HepG2 (cell line): ENCODE measurements around the gene PSMD6. TPM values are rescaled to one million over a fixed set of nuclear protein-coding genes. Genes with fewer than 3 reads are reported as not detected.

Experiments used
- ATAC-seq: fragments of 200-7000 bp; cut with Tn5 transposase; 3 replicates; pipeline ENCODE4 v1.9.1; 2020; ENCODE audit warnings: mild to moderate bottlenecking, moderate library complexity
- BruUV-seq: library from RNA; stranded (reverse); fragments of 400-500 nt; replicated peaks from 2 replicates; lab custom pipeline; 2021; lab: Mats Ljungman, UMichigan
- CTCF ChIA-PET: fragments of 300-600 bp; formaldehyde crosslinking; extraction: SDS; loops from one replicate; lab custom pipeline; 2021; ENCODE audit warnings: low total read pairs, inconsistent platforms, low intra/inter-chr PET ratio; lab: Yijun Ruan, JAX
- POLR2A ChIA-PET: fragments of 350-600 bp; sonication (Branson Sonifier 250); formaldehyde crosslinking; loops from one replicate; lab custom pipeline; 2020; ENCODE audit warnings: antibody characterized with exemption, inconsistent platforms; lab: Yijun Ruan, JAX
- DNase-seq: peaks from one replicate; pipeline ENCODE4 v3.0.0-alpha.2; 2015; ENCODE audit warnings: low spot score
- FAIRE-seq: peaks from 3 replicates; lab custom pipeline; 2011; peaks lifted over from hg19 to GRCh38; lab: Jason Lieb, UNC
- H2AFZ ChIP-seq: one replicate; pipeline ENCODE4 v1.6.1; 2011; ENCODE audit warnings: low read length, inconsistent platforms
- H3K27ac ChIP-seq: fragments of 300-600 bp; 3 replicates; pipeline ENCODE4 v1.8.0; 2011; ENCODE audit warnings: mixed run types, mild to moderate bottlenecking, mixed read lengths, low read length, inconsistent platforms; ENCODE audit not compliant: insufficient read depth; ENCODE audit errors: extremely low read length
- H3K27me3 ChIP-seq, 2 experiments: fragments of 200-600 bp in 1 of 2; 2 replicates in 1 of 2; 3 replicates in 1 of 2; pipeline versions ENCODE4 v1.6.0 to v1.8.0; 2011; ENCODE audit warnings: low read length in 2 of 2, mild to moderate bottlenecking in 2 of 2, moderate library complexity in 2 of 2, inconsistent platforms in 1 of 2; ENCODE audit not compliant: insufficient read depth in 2 of 2, control insufficient read depth in 1 of 2
- H3K36me3 ChIP-seq, 2 experiments: fragments of 200-600 bp in 1 of 2; replicated peaks in 1 of 2; 2 replicates in 1 of 2; 3 replicates in 1 of 2; pipeline versions ENCODE4 v1.5.1 to v1.8.0; 2011; ENCODE audit warnings: low read length in 2 of 2, inconsistent platforms in 1 of 2; ENCODE audit not compliant: insufficient read depth in 2 of 2, control insufficient read depth in 1 of 2
- H3K4me1 ChIP-seq: 2 replicates; pipeline ENCODE4 v1.5.1; 2012; ENCODE audit warnings: low read length, inconsistent platforms; ENCODE audit not compliant: insufficient read depth
- H3K4me2 ChIP-seq: 2 replicates; pipeline ENCODE4 v1.6.0; 2011; ENCODE audit warnings: low read depth, low read length, inconsistent platforms
- H3K4me3 ChIP-seq, 3 experiments: fragments of 200-600 bp in 1 of 3; sonication (generic), shearing (Covaris generic) in 1 of 3; replicated peaks in 1 of 3; 2 replicates each; pipeline ENCODE4 v1.5.1; 2011 to 2016; ENCODE audit warnings: low read length in 3 of 3, inconsistent platforms in 2 of 3, low read depth in 2 of 3, mild to moderate bottlenecking in 2 of 3, control low read depth in 1 of 3, mixed read lengths in 1 of 3; ENCODE audit not compliant: insufficient read depth in 1 of 3
- H3K79me2 ChIP-seq: one replicate; pipeline ENCODE4 v1.6.1; 2011; ENCODE audit warnings: low read length, inconsistent platforms; ENCODE audit not compliant: insufficient read depth
- H3K9ac ChIP-seq: 2 replicates; pipeline ENCODE4 v1.6.0; 2011; ENCODE audit warnings: mild to moderate bottlenecking, low read depth, low read length, inconsistent platforms; ENCODE audit not compliant: insufficient read depth
- H3K9me3 ChIP-seq: 2 replicates; pipeline ENCODE4 v1.5.1; 2012; ENCODE audit warnings: mild to moderate bottlenecking, low read length
- H4K20me1 ChIP-seq: 2 replicates; pipeline ENCODE4 v1.6.0; 2011; ENCODE audit warnings: inconsistent platforms, mild to moderate bottlenecking, low read length, moderate library complexity; ENCODE audit not compliant: insufficient read depth
- ARID3A ChIP-seq: IDR thresholded peaks from 2 replicates; pipeline ENCODE4 v1.6.1; 2012; ENCODE audit warnings: low read depth, low read length, improper control_type of control experiment
- ATF1 ChIP-seq: IDR thresholded peaks from 2 replicates; pipeline ENCODE4 v1.6.1; 2016; ENCODE audit warnings: mild to moderate bottlenecking, control low read depth
- CBX2 ChIP-seq, 2 experiments: fragments of 200-600 bp in 1 of 2; sonication (generic); formaldehyde crosslinking in 1 of 2; IDR thresholded peaks; 2 replicates each; pipeline versions ENCODE4 v1.7.0 to v1.8.1; 2018 to 2022; ENCODE audit warnings: low read depth in 2 of 2, low read length in 1 of 2, mild to moderate bottlenecking in 1 of 2, missing genetic modification reagents in 1 of 2
- CTCF ChIP-seq: sonication (generic); formaldehyde crosslinking; IDR thresholded peaks from 2 replicates; pipeline ENCODE4 v1.5.0; 2020; ENCODE audit warnings: mild to moderate bottlenecking, missing genetic modification reagents, moderate library complexity
- E2F2 ChIP-seq: sonication (generic); formaldehyde crosslinking; IDR thresholded peaks from 2 replicates; pipeline ENCODE4 v1.4.0; 2020; ENCODE audit warnings: missing genetic modification reagents, borderline replicate concordance
- FOXA3 ChIP-seq: IDR thresholded peaks from 2 replicates; pipeline ENCODE4 v1.6.1; 2016; ENCODE audit warnings: missing genetic modification reagents, missing compliant biosample characterization
- HMG20B ChIP-seq: conservative IDR thresholded peaks from 2 replicates; pipeline ENCODE4 v1.6.1; 2016; ENCODE audit warnings: missing genetic modification reagents, missing compliant biosample characterization
- HOXA3 ChIP-seq: sonication (generic); formaldehyde crosslinking; IDR thresholded peaks from 2 replicates; pipeline ENCODE4 v1.5.0; 2020; ENCODE audit warnings: missing genetic modification reagents
- NFRKB ChIP-seq: fragments of 450-650 bp; IDR thresholded peaks from 2 replicates; pipeline ENCODE4 v1.6.1; 2017
- RAD21 ChIP-seq: fragments of 450-650 bp; formaldehyde crosslinking; IDR thresholded peaks from 2 replicates; pipeline ENCODE4 v1.5.0; 2020; ENCODE audit warnings: mild to moderate bottlenecking
- SIN3A ChIP-seq: IDR thresholded peaks from 2 replicates; pipeline ENCODE4 v1.6.1; 2011; ENCODE audit warnings: low read depth, mild to moderate bottlenecking, control low read depth, low read length, borderline replicate concordance
- SMC3 ChIP-seq: IDR thresholded peaks from 2 replicates; pipeline ENCODE4 v1.6.1; 2011; ENCODE audit warnings: low read length, improper control_type of control experiment
- STAG1 ChIP-seq: sonication (generic); formaldehyde crosslinking; IDR thresholded peaks from 2 replicates; pipeline ENCODE4 v1.4.0; 2020; ENCODE audit warnings: missing genetic modification reagents
- TBP ChIP-seq: sonication (generic); formaldehyde crosslinking; IDR thresholded peaks from 2 replicates; pipeline ENCODE4 v1.5.0; 2020; ENCODE audit warnings: missing genetic modification reagents
- ZNF773 ChIP-seq: sonication (generic); formaldehyde crosslinking; IDR thresholded peaks from 2 replicates; pipeline ENCODE4 v1.4.0; 2020; ENCODE audit warnings: missing genetic modification reagents, borderline replicate concordance
- WGBS: methylation state at CpG from one replicate; pipeline ENCODE4 v1.1.6; 2017; ENCODE audit warnings: low lambda C conversion rate; 5-methylcytosine and 5-hydroxymethylcytosine counted together
- in situ Hi-C: cut with HindIII; loops from 2 replicates; pipeline ENCODE4 v1.10.0; 2017; ENCODE audit warnings: low pct_unique_long_range_greater_than_20kb; ENCODE audit not compliant: extremely low pct_ligation_motif_present
- intact Hi-C: fragments of 100-400 bp; cut with micrococcal nuclease; formaldehyde crosslinking; loops from one replicate; pipeline ENCODE4 v1.10.0; 2022; ENCODE audit not compliant: unreplicated experiment
- polyA plus RNA-seq, 8 experiments: library from polyadenylated mRNA; depleted of rRNA in 3 of 8; stranded (reverse) in 7 of 8; unstranded in 1 of 8; fragments of >200 nt; fragmentation: Illumina TruSeq in 4 of 8; extraction: Trizol in 4 of 8; gene quantifications; 2 replicates each; pipeline versions ENCODE4 v1.2.1 to v1.2.3, GENCODE V29; 2011 to 2016; ENCODE audit warnings: low read depth in 4 of 8, missing spikeins in 1 of 8, mixed read lengths in 1 of 8; ENCODE audit not compliant: insufficient read depth in 1 of 8
- total RNA-seq, 5 experiments: library from RNA; depleted of rRNA; stranded (reverse); fragments of >200 nt; fragmentation: Illumina TruSeq; extraction: Trizol; gene quantifications; 2 replicates each; pipeline ENCODE4 v1.2.3, GENCODE V29; 2016; ENCODE audit warnings: low read depth in 1 of 5

The PSMD6 gene
- total and polyA plus RNA-seq, 2 of the 13 experiments (the other 11 are each of a cell fraction or from before 2014, with no cell fraction given): 36.8 to 117 TPM

GRCh38 chr3:63963496-63963895, 59.8 kb downstream of the PSMD6 start:
- peaks cover 7% of the 10 kb centered on the region for H3K79me2 ChIP-seq

GRCh38 chr3:63961891-63962290, 61.4 kb downstream of the PSMD6 start:
- H3K4me1 ChIP-seq: peaks cover 11% of the 10 kb centered on the region
- intact Hi-C loops (loop anchor here (1.0 to 5.0 kb wide), 3 partner anchors 31 to 60 kb away; partner anchors contain the start of genes PSMD6 and SCAANT1), in situ Hi-C loops (loop anchor here (5.0 kb wide), 1 partner anchor 35 kb away; no protein-coding TSS in a partner anchor)
- H3K27ac ChIP-seq: no peak overlapping the region
- H3K79me2 ChIP-seq: peaks cover 3% of the 10 kb centered on the region
- no peaks in the 10 kb centered on the region for H3K27me3 ChIP-seq
- ChIA-PET CTCF (interaction anchor here (3.8 kb wide), 1 partner anchor 31 kb away, joined by 35 read pairs; no protein-coding TSS in a partner anchor), POLR2A (interaction anchor here (0.9 kb wide), 1 partner anchor 50 kb away, joined by 3 read pairs; the partner anchor contains the start of gene SCAANT1)
- ATAC-seq (peak; percentile 88), DNase-seq (peak; percentile 52), FAIRE-seq (peak; percentile 64)
- no peak overlapping the region for H3K9ac ChIP-seq
- H3K36me3 ChIP-seq: no peaks in the 10 kb centered on the region
- no peaks in the 10 kb centered on the region for H3K9me3 ChIP-seq
- no TSS peak for BruUV-seq
- H4K20me1 ChIP-seq: no peaks in the 10 kb centered on the region
- no peak overlapping the region for H2AFZ ChIP-seq
- no peak overlapping the region for H3K4me2 ChIP-seq
- WGBS: 32% methylated on average over 2 of the region's 2 CpGs
- H3K4me3 ChIP-seq: no peak overlapping the region
- no peak for TF ChIP-seq NFRKB
- peak; percentile 90; the same call in 1 of the 2 replicates for TF ChIP-seq ARID3A
- TF ChIP-seq FOXA3 (CRISPR knock-in tag): peak; percentile 29; the same call in 1 of the 2 replicates
- TF ChIP-seq TBP: no peak
- TF ChIP-seq SMC3: peak; percentile 68
- no peak for TF ChIP-seq HOXA3
- TF ChIP-seq STAG1 (CRISPR knock-in tag): peak; percentile 64
- peak; percentile 38; the same call in 1 of the 2 replicates for TF ChIP-seq RAD21 (CRISPR knock-in tag)
- peak; percentile 69 for TF ChIP-seq CTCF (CRISPR knock-in tag)

More at GRCh38 chr3:63963496-63963895, 59.8 kb downstream of the PSMD6 start:
- CTCF ChIA-PET: interaction anchor here (3.8 kb wide), 1 partner anchor 30 kb away, joined by 35 read pairs; no protein-coding TSS in a partner anchor
- TF ChIP-seq SIN3A (no peak), E2F2 (no peak), ZNF773 (CRISPR knock-in tag) (no peak), HMG20B (no peak), CBX2 (IDR thresholded peaks at IDR 0.05; ENCODE audit: low read depth, low read length) (no peak), CBX2 (CRISPR knock-in tag; IDR thresholded peaks at IDR 0.05; ENCODE audit: low read depth) (no peak), ATF1 (CRISPR knock-in tag) (no peak)
- TF ChIP-seq, all 625 proteins: peak for 0
- 91% methylated on average over 1 of the region's 1 CpG for WGBS
- POLR2A ChIA-PET: interaction anchor here (0.6 kb wide), 1 partner anchor 14 kb away, joined by 3 read pairs; no protein-coding TSS in a partner anchor
- in situ Hi-C loops: loop anchor here (5.0 kb wide), 1 partner anchor 34 kb away; no protein-coding TSS in a partner anchor
- no peak overlapping the region for H3K4me2 ChIP-seq
- no peaks in the 10 kb centered on the region for H4K20me1 ChIP-seq
- intact Hi-C loops: loop anchor here (5.0 kb wide), 2 partner anchors 51 to 59 kb away; partner anchors contain the start of genes PSMD6 and SCAANT1
- H3K9me3 ChIP-seq: no peaks in the 10 kb centered on the region
- H3K9ac ChIP-seq: no peak overlapping the region
- no TSS peak for BruUV-seq
- no peaks in the 10 kb centered on the region for H3K27me3 ChIP-seq
- H3K4me3 ChIP-seq: no peak overlapping the region
- FAIRE-seq (no peak), DNase-seq (no peak), ATAC-seq (no peak)
- no peaks in the 10 kb centered on the region for H3K36me3 ChIP-seq
- H3K4me1 ChIP-seq: peaks cover 19% of the 10 kb centered on the region
- no peak overlapping the region for H3K27ac ChIP-seq
- H2AFZ ChIP-seq: no peak overlapping the region
